Daoy (cell line): ENCODE measurements around the gene CCDC69. TPM values are rescaled to one million over a fixed set of nuclear protein-coding genes. Genes with fewer than 3 reads are reported as not detected.
A peak's percentile ranks its signal among the peaks of the same experiment; 100 is the strongest.
"Not testable (repeated sequence)": the region's sequence is repeated elsewhere in the genome, so short reads cannot be mapped to it uniquely, and the experiment has no call there.

Source experiments
- DNase-seq: peaks from one replicate; pipeline ENCODE4 v3.0.0-alpha.2; 2015; ENCODE audit warnings: low read depth
- total RNA-seq: library from RNA; depleted of rRNA; stranded (reverse); fragments of >200 nt; shearing (Covaris generic); gene quantifications from 2 replicates; pipeline ENCODE4 v1.2.3, GENCODE V29; 2014

Gene CCDC69
- total RNA-seq, 1 experiment from 2014 or later = 0.74 TPM

- DNase-seq = no peak
Observed at GRCh38 chr5:151192626-151193025, 31.3 kb downstream of the CCDC69 start.

GRCh38 chr5:151191661-151192060 is 32.2 kb downstream of the CCDC69 start:
- DNase-seq = no peak

- no peak for DNase-seq
Observed at GRCh38 chr5:151189151-151189550, 34.7 kb downstream of the CCDC69 start.

- DNase-seq = no peak
Observed at GRCh38 chr5:151186538-151186937, 37.4 kb downstream of the CCDC69 start.

- no peak for DNase-seq
Observed at GRCh38 chr5:151186052-151186451, 37.8 kb downstream of the CCDC69 start.

- peak; percentile 50 for DNase-seq
Observed at GRCh38 chr5:151184316-151185042, 39.4 kb downstream of the CCDC69 start.

GRCh38 chr5:151183456-151184245 is 40.2 kb downstream of the CCDC69 start:
- DNase-seq = peak; percentile 63

GRCh38 chr5:151182976-151183375 is 40.9 kb downstream of the CCDC69 start:
- DNase-seq = no peak

GRCh38 chr5:151182524-151182900 is 41.4 kb downstream of the CCDC69 start:
- DNase-seq = no peak

GRCh38 chr5:151181818-151182523 is 41.9 kb downstream of the CCDC69 start:
- no peak for DNase-seq

- no peak for DNase-seq
Observed at GRCh38 chr5:151180291-151180690, 43.6 kb downstream of the CCDC69 start.

GRCh38 chr5:151179489-151179840 is 44.4 kb downstream of the CCDC69 start:
- no peak for DNase-seq

- DNase-seq = no peak
Observed at GRCh38 chr5:151178777-151179488, 45.0 kb downstream of the CCDC69 start.

GRCh38 chr5:151178372-151178771 is 45.5 kb downstream of the CCDC69 start:
- DNase-seq = no peak

GRCh38 chr5:151176268-151176667 is 47.6 kb downstream of the CCDC69 start:
- DNase-seq = not testable (repeated sequence)

- DNase-seq = no peak
Observed at GRCh38 chr5:151174612-151175101, 49.2 kb downstream of the CCDC69 start.

GRCh38 chr5:151173711-151174611 is 49.9 kb downstream of the CCDC69 start:
- no peak for DNase-seq

GRCh38 chr5:151171529-151171928 is 52.4 kb downstream of the CCDC69 start:
- no peak for DNase-seq

- no peak for DNase-seq
Observed at GRCh38 chr5:151168602-151169344, 55.1 kb downstream of the CCDC69 start.

GRCh38 chr5:151167022-151167421 is 56.9 kb downstream of the CCDC69 start:
- DNase-seq = no peak
